ENCODE measurements around the gene NIPBL.

GRCh38 chr5:37111426-37112382 lies 235.1 kb downstream of the NIPBL start:
- TF ChIP-seq ATF6 (CRISPR knock-in tag; IDR thresholded peaks at IDR 0.05) (no peak), ZNF121 (CRISPR knock-in tag; IDR thresholded peaks at IDR 0.05) (no peak), AFF4 (CRISPR knock-in tag; IDR thresholded peaks at IDR 0.05; ENCODE audit: borderline replicate concordance) (no peak)

All from WTC11 (cell line).